CD8-positive, alpha-beta memory T cell (primary cell): ENCODE results near the gene ATG4A. TPM values are rescaled to one million over a fixed set of nuclear protein-coding genes. Genes with fewer than 3 reads are reported as not detected.

Source experiments
- CTCF ChIA-PET: fragments of 350-600 bp; sonication (Branson Sonifier 250); formaldehyde crosslinking; loops from one replicate; lab custom pipeline; 2021; ENCODE audit warnings: antibody characterized with exemption; lab: Charles Lee
- POLR2A ChIA-PET: fragments of 350-600 bp; sonication (Branson Sonifier 250); formaldehyde crosslinking; loops from one replicate; lab custom pipeline; 2021; ENCODE audit warnings: antibody characterized with exemption; lab: Charles Lee
- DNase-seq, 5 donors: peaks; one replicate each; pipeline versions ENCODE4 v3.0.0 to v3.0.0-alpha.2; 2020 to 2022; ENCODE audit warnings: mixed read lengths in 1 of 5
- H3K27ac ChIP-seq: one replicate; pipeline ENCODE4 v1.7.0; 2013; ENCODE audit warnings: low read depth, mild to moderate bottlenecking, low read length, moderate library complexity
- H3K27me3 ChIP-seq: 2 replicates; pipeline ENCODE4 v1.7.0; 2013; ENCODE audit warnings: low read length, mild to moderate bottlenecking; ENCODE audit not compliant: insufficient read depth, poor library complexity, severe bottlenecking
- H3K36me3 ChIP-seq: 2 replicates; pipeline ENCODE4 v1.7.0; 2013; ENCODE audit warnings: mild to moderate bottlenecking, low read length, moderate library complexity; ENCODE audit not compliant: insufficient read depth
- H3K4me1 ChIP-seq: 2 replicates; pipeline ENCODE4 v1.7.0; 2013; ENCODE audit warnings: mild to moderate bottlenecking, low read length, moderate library complexity; ENCODE audit not compliant: insufficient read depth
- H3K4me3 ChIP-seq: 2 replicates; pipeline ENCODE4 v1.7.0; 2013; ENCODE audit warnings: mild to moderate bottlenecking, low read length
- H3K9me3 ChIP-seq: 2 replicates; pipeline ENCODE4 v1.7.0; 2013; ENCODE audit warnings: mild to moderate bottlenecking, low read length
- H3K27ac Mint-ChIP-seq, 8 donors: one replicate each; pipeline ENCODE4 v1.8.0; 2020 to 2021; ENCODE audit warnings: mixed read lengths in 8 of 8, mild to moderate bottlenecking in 6 of 8, inconsistent platforms in 3 of 8, moderate library complexity in 3 of 8
- H3K27me3 Mint-ChIP-seq, 2 donors: one replicate each; pipeline ENCODE4 v1.8.0; 2020 to 2021; ENCODE audit warnings: mixed read lengths in 2 of 2, mild to moderate bottlenecking in 1 of 2, moderate library complexity in 1 of 2
- H3K36me3 Mint-ChIP-seq, 3 donors: one replicate each; pipeline ENCODE4 v1.8.0; 2020 to 2021; ENCODE audit warnings: mixed read lengths in 3 of 3, inconsistent platforms in 1 of 3, mild to moderate bottlenecking in 1 of 3
- H3K4me1 Mint-ChIP-seq, 3 donors: one replicate each; pipeline ENCODE4 v1.8.0; 2020 to 2021; ENCODE audit warnings: mixed read lengths in 3 of 3, inconsistent platforms in 1 of 3, mild to moderate bottlenecking in 1 of 3
- H3K4me3 Mint-ChIP-seq, 7 donors: one replicate each; pipeline ENCODE4 v1.8.0; 2020 to 2021; ENCODE audit warnings: mixed read lengths in 7 of 7, mild to moderate bottlenecking in 6 of 7, moderate library complexity in 4 of 7, inconsistent platforms in 2 of 7
- H3K9me3 Mint-ChIP-seq, 5 donors: one replicate each; pipeline ENCODE4 v1.8.0; 2020 to 2022; ENCODE audit warnings: mixed read lengths in 5 of 5, mild to moderate bottlenecking in 3 of 5, moderate library complexity in 2 of 5, inconsistent platforms in 1 of 5
- polyA plus RNA-seq: library from polyadenylated mRNA; unstranded; fragments of 300-500 nt; fragmentation: Illumina TruSeq; gene quantifications from one replicate; pipeline ENCODE4 v1.2.3, GENCODE V29; 2021
- total RNA-seq, 2 experiments: library from RNA; stranded (reverse); gene quantifications; one replicate each; pipeline ENCODE4 v1.2.3, GENCODE V29; 2021

ATG4A gene
- total and polyA plus RNA-seq, 3 experiments from 2014 or later = 10.7 to 20.4 (median 10.8) TPM

DNA sequence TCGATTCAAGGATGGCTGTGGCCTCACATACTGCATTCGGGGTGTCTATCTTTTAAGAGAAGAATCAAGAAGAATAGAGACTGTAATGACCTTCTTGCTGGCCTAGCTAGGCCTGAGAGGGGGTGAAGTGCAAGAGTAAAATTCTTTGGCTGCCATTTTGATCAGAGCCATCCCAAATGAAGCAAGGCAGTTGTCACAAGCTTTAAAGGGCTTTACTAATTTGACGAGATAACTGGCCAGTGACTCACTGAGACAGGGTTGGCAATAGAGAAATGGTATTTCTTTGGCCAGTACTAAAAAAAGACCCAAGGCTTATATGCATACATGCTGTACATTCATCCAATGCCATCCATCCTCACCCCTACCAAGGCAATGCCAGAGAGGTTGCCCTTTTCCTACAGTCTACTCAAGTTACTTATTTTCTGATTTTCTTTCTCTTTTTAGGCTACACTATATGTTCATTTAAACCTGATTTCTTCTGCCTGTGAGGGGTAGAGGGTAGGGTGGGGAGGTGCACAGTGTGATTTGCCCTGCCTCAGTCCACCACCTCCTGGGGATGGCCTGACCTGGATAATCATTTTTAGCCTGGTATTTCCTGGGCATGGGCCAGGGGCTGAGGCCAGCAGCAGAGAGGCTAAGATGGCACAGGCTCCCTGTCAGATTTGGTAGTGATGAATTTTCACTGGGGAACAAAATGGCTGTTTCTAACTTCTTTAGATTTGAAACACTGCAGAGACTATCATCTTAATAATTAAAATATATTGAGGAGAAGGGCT lies 32.2 kb downstream of the ATG4A start:
- no peak for DNase-seq
- H3K27me3 Mint-ChIP-seq = peaks cover 0 to 2% of the 10 kb centered on the region in 2 donors
- H3K4me3 Mint-ChIP-seq = no peak overlapping the region
- Histone ChIP-seq H3K27ac (no peak overlapping the region), H3K9me3 (no peaks in the 10 kb centered on the region), H3K27me3 (no peaks in the 10 kb centered on the region), H3K4me3 (no peak overlapping the region), H3K4me1 (no peaks in the 10 kb centered on the region), H3K36me3 (no peaks in the 10 kb centered on the region)
- POLR2A ChIA-PET = no interaction called here
- no peaks in the 10 kb centered on the region for H3K9me3 Mint-ChIP-seq
- H3K4me1 Mint-ChIP-seq = no peaks in the 10 kb centered on the region
- H3K27ac Mint-ChIP-seq = peak overlapping the region in 1 of 8 donors; percentile 6
- peaks cover 0 to 26% (median under 1%) of the 10 kb centered on the region in 3 donors for H3K36me3 Mint-ChIP-seq
- CTCF ChIA-PET = no interaction called here

- H3K36me3 Mint-ChIP-seq = peaks cover 3 to 47% (median 4%) of the 10 kb centered on the region in 3 donors
- no peaks in the 10 kb centered on the region for H3K9me3 ChIP-seq
- POLR2A ChIA-PET = no interaction called here
- no peak for DNase-seq
- H3K4me3 ChIP-seq = no peak overlapping the region
- peaks cover 0 to 2% of the 10 kb centered on the region in 2 donors for H3K27me3 Mint-ChIP-seq
- H3K27me3 ChIP-seq = no peaks in the 10 kb centered on the region
- H3K27ac ChIP-seq = no peak overlapping the region
- no peaks in the 10 kb centered on the region for H3K4me1 Mint-ChIP-seq
- H3K4me3 Mint-ChIP-seq = no peak overlapping the region
- no peak overlapping the region for H3K27ac Mint-ChIP-seq
- H3K9me3 Mint-ChIP-seq = no peaks in the 10 kb centered on the region
- no peaks in the 10 kb centered on the region for H3K36me3 ChIP-seq
- H3K4me1 ChIP-seq = no peaks in the 10 kb centered on the region
- CTCF ChIA-PET = no interaction called here
Measured at GRCh38 chrX:108126661-108127060, 35.1 kb downstream of the ATG4A start.

GRCh38 chrX:108127152-108127551 lies 35.6 kb downstream of the ATG4A start:
- no peak overlapping the region for H3K27ac Mint-ChIP-seq
- H3K9me3 Mint-ChIP-seq = no peaks in the 10 kb centered on the region
- no peaks in the 10 kb centered on the region for H3K4me1 Mint-ChIP-seq
- peaks cover 0 to 2% of the 10 kb centered on the region in 2 donors for H3K27me3 Mint-ChIP-seq
- Histone ChIP-seq H3K9me3 (no peaks in the 10 kb centered on the region), H3K4me3 (no peak overlapping the region), H3K4me1 (no peaks in the 10 kb centered on the region), H3K27ac (no peak overlapping the region), H3K36me3 (no peaks in the 10 kb centered on the region), H3K27me3 (no peaks in the 10 kb centered on the region)
- POLR2A ChIA-PET = no interaction called here
- peaks cover 3 to 49% (median 4%) of the 10 kb centered on the region in 3 donors for H3K36me3 Mint-ChIP-seq
- H3K4me3 Mint-ChIP-seq = no peak overlapping the region
- CTCF ChIA-PET = no interaction called here
- DNase-seq = no peak

DNA sequence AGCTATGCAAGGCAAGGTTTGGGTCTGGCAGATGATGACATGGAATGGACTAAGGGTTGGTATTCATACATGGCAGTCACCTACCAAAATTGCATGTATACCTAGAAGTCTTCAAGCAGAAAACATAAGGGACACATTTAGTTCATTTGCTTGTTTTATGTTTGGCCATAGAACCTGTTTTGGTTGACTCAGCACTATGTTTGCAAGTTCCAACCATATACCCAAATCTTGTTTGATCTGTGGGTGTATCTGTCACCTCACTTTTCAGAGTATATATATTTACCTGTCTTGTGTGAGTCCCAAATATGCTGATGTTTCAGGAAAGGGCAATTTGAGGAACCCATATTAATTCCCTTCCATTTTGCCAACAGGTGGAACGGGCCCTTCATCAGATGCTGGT lies 39.3 kb downstream of the ATG4A start:
- Mint-ChIP-seq H3K36me3 (peaks cover 4 to 76% (median 6%) of the 10 kb centered on the region in 3 donors), H3K9me3 (no peaks in the 10 kb centered on the region), H3K4me1 (no peaks in the 10 kb centered on the region), H3K27me3 (no peaks in the 10 kb centered on the region), H3K27ac (no peak overlapping the region), H3K4me3 (no peak overlapping the region)
- Histone ChIP-seq H3K9me3 (no peaks in the 10 kb centered on the region), H3K4me1 (no peaks in the 10 kb centered on the region), H3K4me3 (no peak overlapping the region), H3K36me3 (peaks cover 5% of the 10 kb centered on the region), H3K27me3 (no peaks in the 10 kb centered on the region), H3K27ac (no peak overlapping the region)
- DNase-seq = no peak
- ChIA-PET POLR2A (no interaction called here), CTCF (no interaction called here)

GRCh38 chrX:108131471-108131870 lies 39.9 kb downstream of the ATG4A start:
- Mint-ChIP-seq H3K9me3 (no peaks in the 10 kb centered on the region), H3K36me3 (peaks cover 4 to 75% (median 6%) of the 10 kb centered on the region in 3 donors), H3K4me1 (no peaks in the 10 kb centered on the region), H3K27ac (no peak overlapping the region), H3K27me3 (no peaks in the 10 kb centered on the region), H3K4me3 (no peak overlapping the region)
- Histone ChIP-seq H3K4me3 (no peak overlapping the region), H3K9me3 (no peaks in the 10 kb centered on the region), H3K36me3 (peaks cover 5% of the 10 kb centered on the region), H3K27ac (no peak overlapping the region), H3K27me3 (no peaks in the 10 kb centered on the region), H3K4me1 (no peaks in the 10 kb centered on the region)
- DNase-seq = no peak
- ChIA-PET POLR2A (no interaction called here), CTCF (no interaction called here)

- Mint-ChIP-seq H3K27ac (no peak overlapping the region), H3K4me3 (no peak overlapping the region), H3K27me3 (no peaks in the 10 kb centered on the region), H3K4me1 (no peaks in the 10 kb centered on the region), H3K36me3 (peaks cover 4 to 75% (median 6%) of the 10 kb centered on the region in 3 donors), H3K9me3 (no peaks in the 10 kb centered on the region)
- Histone ChIP-seq H3K4me3 (no peak overlapping the region), H3K36me3 (peaks cover 5% of the 10 kb centered on the region), H3K27me3 (no peaks in the 10 kb centered on the region), H3K9me3 (no peaks in the 10 kb centered on the region), H3K27ac (no peak overlapping the region), H3K4me1 (no peaks in the 10 kb centered on the region)
- no peak for DNase-seq
- CTCF ChIA-PET = no interaction called here
- POLR2A ChIA-PET = no interaction called here
Measured at GRCh38 chrX:108132034-108132433, 40.5 kb downstream of the ATG4A start.

GRCh38 chrX:108132876-108133275 lies 41.3 kb downstream of the ATG4A start:
- no peak for DNase-seq
- H3K9me3 Mint-ChIP-seq = no peaks in the 10 kb centered on the region
- ChIA-PET CTCF (no interaction called here), POLR2A (no interaction called here)
- no peaks in the 10 kb centered on the region for H3K4me1 ChIP-seq
- no peaks in the 10 kb centered on the region for H3K27me3 ChIP-seq
- peaks cover 4 to 75% (median 8%) of the 10 kb centered on the region in 3 donors for H3K36me3 Mint-ChIP-seq
- H3K27ac ChIP-seq = no peak overlapping the region
- H3K27ac Mint-ChIP-seq = no peak overlapping the region
- no peak overlapping the region for H3K4me3 ChIP-seq
- no peaks in the 10 kb centered on the region for H3K9me3 ChIP-seq
- no peaks in the 10 kb centered on the region for H3K4me1 Mint-ChIP-seq
- H3K27me3 Mint-ChIP-seq = no peaks in the 10 kb centered on the region
- H3K4me3 Mint-ChIP-seq = no peak overlapping the region
- H3K36me3 ChIP-seq = peaks cover 5% of the 10 kb centered on the region

DNA sequence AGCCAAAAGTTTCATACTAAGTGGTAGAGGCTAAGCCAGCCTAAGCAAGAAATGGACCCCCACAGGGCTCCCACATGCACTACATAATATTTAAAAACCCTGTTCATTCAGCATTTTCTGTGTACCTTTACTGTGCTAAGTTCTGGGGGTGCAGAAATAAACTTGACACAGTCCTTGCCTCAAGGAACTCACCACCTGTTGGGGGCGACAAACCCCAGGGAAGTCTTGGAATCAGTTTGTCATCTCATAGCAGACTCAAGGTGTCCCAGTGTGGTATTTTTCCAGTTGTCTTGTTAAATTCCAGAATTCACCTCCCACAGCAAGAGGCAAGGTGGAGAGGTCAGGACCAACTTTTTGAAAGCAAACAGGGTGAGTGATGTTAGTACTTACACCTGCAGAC lies 43.1 kb downstream of the ATG4A start:
- H3K4me1 Mint-ChIP-seq = no peaks in the 10 kb centered on the region
- ChIA-PET CTCF (no interaction called here), POLR2A (no interaction called here)
- H3K4me3 ChIP-seq = no peak overlapping the region
- H3K27ac ChIP-seq = no peak overlapping the region
- DNase-seq = no peak
- peaks cover 5% of the 10 kb centered on the region for H3K36me3 ChIP-seq
- H3K36me3 Mint-ChIP-seq = peaks cover 7 to 83% (median 11%) of the 10 kb centered on the region in 3 donors
- no peaks in the 10 kb centered on the region for H3K27me3 Mint-ChIP-seq
- no peaks in the 10 kb centered on the region for H3K4me1 ChIP-seq
- H3K27me3 ChIP-seq = no peaks in the 10 kb centered on the region
- no peak overlapping the region for H3K4me3 Mint-ChIP-seq
- no peaks in the 10 kb centered on the region for H3K9me3 Mint-ChIP-seq
- H3K9me3 ChIP-seq = no peaks in the 10 kb centered on the region
- no peak overlapping the region for H3K27ac Mint-ChIP-seq
